ENCODE data around the gene KLHL8. TPM values are rescaled to one million over a fixed set of nuclear protein-coding genes. Genes with fewer than 3 reads are reported as not detected.

The KLHL8 gene
- total RNA-seq, 2 donors from 2014 or later, result 4.3 to 11.2 TPM

DNA sequence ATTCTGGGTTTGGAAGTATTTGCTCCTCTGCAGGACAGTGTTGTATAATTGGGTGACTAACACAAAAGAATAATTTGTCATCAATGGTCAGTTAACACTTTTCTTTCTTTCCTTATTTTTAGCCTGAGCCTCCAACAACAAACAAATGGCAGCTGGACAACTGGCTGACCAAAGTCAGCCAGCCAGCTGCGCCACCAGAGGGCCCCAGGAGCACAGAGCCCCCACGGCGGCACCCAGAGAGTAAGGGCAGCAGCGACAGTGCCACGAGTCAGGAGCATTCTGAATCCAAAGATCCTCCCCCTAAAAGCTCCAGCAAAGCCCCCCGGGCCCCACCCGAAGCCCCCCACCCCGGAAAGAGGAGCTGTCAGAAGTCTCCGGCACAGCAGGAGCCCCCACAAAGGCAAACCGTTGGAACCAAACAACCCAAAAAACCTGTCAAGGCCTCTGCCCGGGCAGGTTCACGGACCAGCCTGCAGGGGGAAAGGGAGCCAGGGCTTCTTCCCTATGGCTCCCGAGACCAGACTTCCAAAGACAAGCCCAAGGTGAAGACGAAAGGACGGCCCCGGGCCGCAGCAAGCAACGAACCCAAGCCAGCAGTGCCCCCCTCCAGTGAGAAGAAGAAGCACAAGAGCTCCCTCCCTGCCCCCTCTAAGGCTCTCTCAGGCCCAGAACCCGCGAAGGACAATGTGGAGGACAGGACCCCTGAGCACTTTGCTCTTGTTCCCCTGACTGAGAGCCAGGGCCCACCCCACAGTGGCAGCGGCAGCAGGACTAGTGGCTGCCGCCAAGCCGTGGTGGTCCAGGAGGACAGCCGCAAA lies 106.0 kb downstream of the KLHL8 start:
- H3K36me3 Mint-ChIP-seq (ENCODE audit: low read depth), result peaks cover 82% of the 10 kb centered on the region
- H3K27me3 Mint-ChIP-seq (ENCODE audit: insufficient read depth), result no peaks in the 10 kb centered on the region
- H3K4me1 Mint-ChIP-seq, result peaks cover 17% of the 10 kb centered on the region
- TF ChIP-seq, protein P1, sequence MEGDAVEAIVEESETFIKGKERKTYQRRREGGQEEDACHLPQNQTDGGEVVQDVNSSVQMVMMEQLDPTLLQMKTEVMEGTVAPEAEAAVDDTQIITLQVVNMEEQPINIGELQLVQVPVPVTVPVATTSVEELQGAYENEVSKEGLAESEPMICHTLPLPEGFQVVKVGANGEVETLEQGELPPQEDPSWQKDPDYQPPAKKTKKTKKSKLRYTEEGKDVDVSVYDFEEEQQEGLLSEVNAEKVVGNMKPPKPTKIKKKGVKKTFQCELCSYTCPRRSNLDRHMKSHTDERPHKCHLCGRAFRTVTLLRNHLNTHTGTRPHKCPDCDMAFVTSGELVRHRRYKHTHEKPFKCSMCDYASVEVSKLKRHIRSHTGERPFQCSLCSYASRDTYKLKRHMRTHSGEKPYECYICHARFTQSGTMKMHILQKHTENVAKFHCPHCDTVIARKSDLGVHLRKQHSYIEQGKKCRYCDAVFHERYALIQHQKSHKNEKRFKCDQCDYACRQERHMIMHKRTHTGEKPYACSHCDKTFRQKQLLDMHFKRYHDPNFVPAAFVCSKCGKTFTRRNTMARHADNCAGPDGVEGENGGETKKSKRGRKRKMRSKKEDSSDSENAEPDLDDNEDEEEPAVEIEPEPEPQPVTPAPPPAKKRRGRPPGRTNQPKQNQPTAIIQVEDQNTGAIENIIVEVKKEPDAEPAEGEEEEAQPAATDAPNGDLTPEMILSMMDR (conservative IDR thresholded peaks at IDR 0.05), result peak; percentile 75
- peak; percentile 83 for DNase-seq
- H3K4me3 Mint-ChIP-seq, result no peak overlapping the region
- H3K4me3 ChIP-seq (ENCODE audit: low read length), result no peak overlapping the region
- peaks cover 88% of the 10 kb centered on the region for H3K36me3 ChIP-seq (ENCODE audit: control insufficient read depth, insufficient read depth, low read length)
- H3K27me3 ChIP-seq (ENCODE audit: control insufficient read depth, insufficient read depth, low read length, poor library complexity, severe bottlenecking), result no peaks in the 10 kb centered on the region
- H3K9me3 Mint-ChIP-seq, result no peaks in the 10 kb centered on the region
- no peaks in the 10 kb centered on the region for H3K4me1 ChIP-seq (ENCODE audit: control insufficient read depth, insufficient read depth, low read length)
- H3K9me3 ChIP-seq (ENCODE audit: control insufficient read depth, low read length), result no peaks in the 10 kb centered on the region
- H3K27ac Mint-ChIP-seq, result peak overlapping the region; percentile 26
- 90 to 95% methylated on average over 9 to 24 of the region's 24 CpGs for WGBS, 2 experiments (ENCODE audit: insufficient coverage in 1 of 2, insufficient read length in 1 of 2)
- H3K27ac ChIP-seq (ENCODE audit: low read depth, low read length), result no peak overlapping the region
- no peak overlapping the region for H3K9ac ChIP-seq (ENCODE audit: extremely low read depth, low read length, poor library complexity, severe bottlenecking)

DNA sequence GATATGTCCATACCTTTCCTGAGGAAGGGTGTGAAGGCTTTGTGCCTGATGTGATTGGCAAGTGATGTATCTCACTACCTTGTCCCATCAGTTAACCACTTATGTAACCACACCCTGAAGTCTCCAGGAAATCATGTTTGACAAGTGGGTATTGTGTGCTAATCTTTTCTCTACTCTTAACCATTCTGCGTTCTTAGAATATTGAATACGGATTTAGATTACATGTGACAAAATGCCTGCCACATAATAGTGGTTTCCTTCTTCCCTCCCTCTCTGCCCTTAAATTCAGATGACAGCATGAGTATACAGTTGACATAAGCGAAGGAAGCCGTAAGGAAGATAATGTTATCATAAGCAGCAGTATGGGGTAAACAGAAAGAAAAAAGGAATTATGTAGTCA lies 108.4 kb downstream of the KLHL8 start:
- Histone ChIP-seq H3K4me3 (ENCODE audit: low read length) (no peak overlapping the region), H3K27ac (ENCODE audit: low read depth, low read length) (no peak overlapping the region), H3K27me3 (ENCODE audit: control insufficient read depth, insufficient read depth, low read length, poor library complexity, severe bottlenecking) (no peaks in the 10 kb centered on the region), H3K9ac (ENCODE audit: extremely low read depth, low read length, poor library complexity, severe bottlenecking) (no peak overlapping the region), H3K4me1 (ENCODE audit: control insufficient read depth, insufficient read depth, low read length) (no peaks in the 10 kb centered on the region), H3K36me3 (ENCODE audit: control insufficient read depth, insufficient read depth, low read length) (peaks cover 90% of the 10 kb centered on the region), H3K9me3 (ENCODE audit: control insufficient read depth, low read length) (no peaks in the 10 kb centered on the region)
- Mint-ChIP-seq H3K27me3 (ENCODE audit: insufficient read depth) (no peaks in the 10 kb centered on the region), H3K27ac (no peak overlapping the region), H3K9me3 (no peaks in the 10 kb centered on the region), H3K36me3 (ENCODE audit: low read depth) (peaks cover 82% of the 10 kb centered on the region), H3K4me3 (no peak overlapping the region), H3K4me1 (peaks cover 13% of the 10 kb centered on the region)
- WGBS, 2 experiments (ENCODE audit: insufficient coverage in 1 of 2, insufficient read length in 1 of 2), result 94 to 100% methylated on average over 2 to 4 of the region's 4 CpGs
- DNase-seq, result no peak
- TF ChIP-seq, protein P1 (conservative IDR thresholded peaks at IDR 0.05), result no peak

Other genes with a start within 250 kb of the KLHL8 start
- under 1 TPM in 1 of 2 donors, not detected in 1; 0.58 TPM for gene HSD17B13, start 102.3 kb upstream of the KLHL8 start, total RNA-seq
- gene HSD17B11, start 170.6 kb upstream of the KLHL8 start, total RNA-seq, result 10 to 100 TPM; 18.3 to 22.7 TPM
- gene NUDT9, start 202.0 kb upstream of the KLHL8 start, total RNA-seq, result 10 to 100 TPM; 23.2 to 28.6 TPM